PC-9 (cell line): ENCODE data around the gene ATN1. TPM values are rescaled to one million over a fixed set of nuclear protein-coding genes. Genes with fewer than 3 reads are reported as not detected.
A peak's percentile ranks its signal among the peaks of the same experiment; 100 is the strongest.

Experiments
- BruUV-seq: library from RNA; stranded (reverse); fragments of 400-500 nt; replicated peaks from 2 replicates; lab custom pipeline; 2021; lab: Mats Ljungman, UMichigan
- CTCF ChIA-PET: fragments of 300-600 bp; sonication (Branson Sonifier 250); formaldehyde crosslinking; loops from one replicate; lab custom pipeline; 2022; ENCODE audit warnings: antibody characterized with exemption; lab: Charles Lee
- POLR2A ChIA-PET: fragments of 300-600 bp; sonication (Branson Sonifier 250); formaldehyde crosslinking; loops from one replicate; lab custom pipeline; 2022; ENCODE audit warnings: antibody characterized with exemption; ENCODE audit not compliant: unreplicated experiment; lab: Charles Lee
- DNase-seq, 2 experiments: peaks; one replicate each; pipeline versions ENCODE4 v3.0.0 to v3.0.0-alpha.2; 2015 to 2022; ENCODE audit warnings: mixed read lengths in 1 of 2
- H2AFZ ChIP-seq: fragments of 200-600 bp; sonication (generic); 2 replicates; pipeline ENCODE4 v1.8.1; 2017; ENCODE audit warnings: antibody characterized with exemption
- H3F3A ChIP-seq: fragments of 200-600 bp; sonication (generic); 2 replicates; pipeline ENCODE4 v1.8.1; 2017; ENCODE audit warnings: antibody characterized with exemption, mild to moderate bottlenecking, low read depth; ENCODE audit not compliant: insufficient read depth
- H3K27ac ChIP-seq: fragments of 200-600 bp; sonication (generic); 2 replicates; pipeline ENCODE4 v1.6.1; 2016; ENCODE audit warnings: mixed run types
- H3K27me3 ChIP-seq: fragments of 200-600 bp; sonication (generic); 2 replicates; pipeline ENCODE4 v1.6.1; 2016; ENCODE audit warnings: low read depth, mixed run types; ENCODE audit not compliant: insufficient read depth
- H3K36me3 ChIP-seq: fragments of 200-600 bp; sonication (generic); 2 replicates; pipeline ENCODE4 v1.6.1; 2016; ENCODE audit warnings: low read depth, mixed run types
- H3K4me1 ChIP-seq: fragments of 200-600 bp; sonication (generic); replicated peaks from 2 replicates; pipeline ENCODE4 v1.6.1; 2016; ENCODE audit warnings: mixed run types; ENCODE audit not compliant: insufficient read depth
- H3K4me2 ChIP-seq: fragments of 200-600 bp; sonication (generic); 2 replicates; pipeline ENCODE4 v1.6.1; 2017; ENCODE audit warnings: mixed run types
- H3K4me3 ChIP-seq: fragments of 200-600 bp; sonication (generic); 2 replicates; pipeline ENCODE4 v1.6.1; 2016; ENCODE audit warnings: mixed run types
- H3K79me2 ChIP-seq: fragments of 200-600 bp; sonication (generic); 2 replicates; pipeline ENCODE4 v1.6.1; 2017; ENCODE audit warnings: low read depth, mixed run types
- H3K9me2 ChIP-seq: fragments of 200-600 bp; sonication (generic); 2 replicates; pipeline ENCODE4 v1.8.1; 2017; ENCODE audit warnings: mild to moderate bottlenecking; ENCODE audit not compliant: insufficient read depth
- H3K9me3 ChIP-seq: fragments of 200-600 bp; sonication (generic); 2 replicates; pipeline ENCODE4 v1.8.1; 2016; ENCODE audit warnings: low read depth; ENCODE audit not compliant: insufficient read depth
- H4K20me1 ChIP-seq: fragments of 200-600 bp; sonication (generic); 2 replicates; pipeline ENCODE4 v1.8.1; 2017; ENCODE audit not compliant: insufficient read depth
- CTCF ChIP-seq: fragments of 200-600 bp; sonication (generic); conservative IDR thresholded peaks from 2 replicates; pipeline ENCODE4 v1.6.1; 2017; ENCODE audit warnings: mixed run types, antibody characterized with exemption, mild to moderate bottlenecking, moderate library complexity
- EZH2 ChIP-seq: fragments of 200-600 bp; sonication (generic); IDR thresholded peaks from 2 replicates; pipeline ENCODE4 v1.8.0; 2017; ENCODE audit warnings: antibody characterized with exemption, low read depth
- intact Hi-C: fragments of 100-400 bp; cut with micrococcal nuclease; formaldehyde crosslinking; loops from one replicate; pipeline ENCODE4 v1.10.0; 2022; ENCODE audit not compliant: unreplicated experiment
- total RNA-seq: library from RNA; stranded (reverse); gene quantifications from 2 replicates; pipeline ENCODE4 v1.2.3, GENCODE V29; 2021

ATN1 gene
- total RNA-seq, 1 experiment from 2014 or later: 158 TPM

GRCh38 chr12:6947615-6948014 lies 19.9 kb downstream of the ATN1 start:
- ChIA-PET POLR2A (no interaction called here), CTCF (interaction anchor here (0.7 to 0.8 kb wide), 2 partner anchors 14 to 199 kb away, joined by 4 to 9 read pairs; no protein-coding TSS in a partner anchor)
- Histone ChIP-seq H3K9me3 (no peaks in the 10 kb centered on the region), H4K20me1 (no peaks in the 10 kb centered on the region), H3F3A (peaks cover 39% of the 10 kb centered on the region), H3K79me2 (peaks cover 28% of the 10 kb centered on the region; the same call in 1 of the 2 replicates), H3K9me2 (no peaks in the 10 kb centered on the region), H3K27ac (no peak overlapping the region), H3K4me1 (peaks cover 20% of the 10 kb centered on the region), H3K27me3 (no peaks in the 10 kb centered on the region), H3K4me2 (peak overlapping the region; percentile 82; the same call in 1 of the 2 replicates), H3K36me3 (no peaks in the 10 kb centered on the region), H3K4me3 (no peak overlapping the region), H2AFZ (no peak overlapping the region)
- no peak for DNase-seq
- BruUV-seq: no TSS peak
- TF ChIP-seq CTCF: no peak
- TF ChIP-seq EZH2: no peak
- intact Hi-C loops: no loop called here

DNA sequence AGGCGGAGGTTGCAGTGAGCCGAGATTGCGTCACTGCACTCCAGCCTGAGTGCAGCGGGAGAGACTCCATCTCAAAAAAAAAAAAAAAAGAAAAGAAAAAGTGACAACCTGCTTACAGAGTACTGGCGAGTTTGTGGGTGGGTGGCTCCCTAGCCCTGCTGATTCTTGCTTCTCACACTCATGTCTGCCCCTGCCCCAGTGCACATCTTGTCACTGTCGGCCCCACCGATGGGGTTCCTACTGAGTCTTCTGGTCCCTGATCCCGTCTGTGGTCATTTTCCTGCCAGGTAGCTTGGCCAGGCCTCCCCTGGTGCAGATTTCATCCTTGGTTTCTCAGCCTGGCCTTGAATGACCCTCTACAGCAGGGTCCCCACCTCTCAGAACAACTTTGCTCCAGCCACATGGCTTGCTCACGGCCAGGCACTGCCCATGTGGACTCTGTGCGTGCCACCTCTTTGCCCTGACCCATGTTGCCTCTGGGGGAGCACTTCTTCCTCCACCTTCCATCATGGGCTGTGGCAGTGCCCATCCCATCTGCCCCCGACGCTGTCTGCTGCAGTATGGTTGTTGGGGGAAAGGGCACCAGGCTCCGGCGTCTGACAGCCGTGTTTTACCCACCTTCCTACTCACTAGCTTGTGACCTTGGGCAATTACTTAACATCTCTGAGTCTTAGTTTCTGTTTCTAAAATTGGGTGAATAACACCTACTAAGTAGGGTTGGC lies 21.3 kb downstream of the ATN1 start:
- BruUV-seq: no TSS peak
- Histone ChIP-seq H3K4me2 (no peak overlapping the region), H3K27me3 (no peaks in the 10 kb centered on the region), H3K36me3 (no peaks in the 10 kb centered on the region), H3K9me2 (no peaks in the 10 kb centered on the region), H3K79me2 (peaks cover 28% of the 10 kb centered on the region; the same call in 1 of the 2 replicates), H3K9me3 (no peaks in the 10 kb centered on the region), H3K4me3 (no peak overlapping the region), H3K4me1 (peaks cover 20% of the 10 kb centered on the region), H4K20me1 (no peaks in the 10 kb centered on the region), H3F3A (peaks cover 25% of the 10 kb centered on the region), H3K27ac (no peak overlapping the region), H2AFZ (no peak overlapping the region)
- intact Hi-C loops: no loop called here
- TF ChIP-seq CTCF (no peak), EZH2 (no peak)
- ChIA-PET POLR2A (no interaction called here), CTCF (no interaction called here)
- DNase-seq: no peak

- H3F3A ChIP-seq: peaks cover 13% of the 10 kb centered on the region; the same call in 1 of the 2 replicates
- BruUV-seq: no TSS peak
- H3K36me3 ChIP-seq: no peaks in the 10 kb centered on the region
- ChIA-PET POLR2A (no interaction called here), CTCF (interaction anchor here (0.6 kb wide), 1 partner anchor 25 kb away, joined by 3 read pairs; no protein-coding TSS in a partner anchor)
- peaks cover 22% of the 10 kb centered on the region; the same call in 1 of the 2 replicates for H3K79me2 ChIP-seq
- no peaks in the 10 kb centered on the region for H3K9me2 ChIP-seq
- DNase-seq: no peak
- intact Hi-C loops: no loop called here
- H3K4me3 ChIP-seq: no peak overlapping the region
- H3K27ac ChIP-seq: no peak overlapping the region
- no peaks in the 10 kb centered on the region for H4K20me1 ChIP-seq
- TF ChIP-seq EZH2: no peak
- TF ChIP-seq CTCF: peak; percentile 48; the same call in 1 of the 2 replicates
- H3K27me3 ChIP-seq: no peaks in the 10 kb centered on the region
- H3K4me2 ChIP-seq: no peak overlapping the region
- H3K4me1 ChIP-seq: peaks cover 13% of the 10 kb centered on the region
- no peaks in the 10 kb centered on the region for H3K9me3 ChIP-seq
- no peak overlapping the region for H2AFZ ChIP-seq
Measured at GRCh38 chr12:6950401-6950801, 22.6 kb downstream of the ATN1 start.
